Keratinocyte (primary cell): ENCODE results near the gene LAMA3. TPM values are rescaled to one million over a fixed set of nuclear protein-coding genes. Genes with fewer than 3 reads are reported as not detected.

Experiments used
- DNase-seq: peaks from one replicate; pipeline ENCODE4 v3.0.0-alpha.2; 2011; ENCODE audit warnings: low read depth, missing footprints, low spot score
- FAIRE-seq: peaks from 2 replicates; lab custom pipeline; 2011; peaks lifted over from hg19 to GRCh38; lab: Jason Lieb, UNC
- H2AFZ ChIP-seq: 2 replicates; pipeline ENCODE4 v1.6.0; 2012; ENCODE audit warnings: low read length, control low read depth, inconsistent platforms; ENCODE audit not compliant: control insufficient read depth
- H3K27ac ChIP-seq: 2 replicates; pipeline ENCODE4 v1.5.1; 2011; ENCODE audit warnings: low read length; ENCODE audit not compliant: control insufficient read depth, insufficient read depth
- H3K27me3 ChIP-seq: 3 replicates; pipeline ENCODE4 v1.6.0; 2011; ENCODE audit warnings: low read length; ENCODE audit not compliant: control insufficient read depth, insufficient read depth; ENCODE audit errors: extremely low read depth
- H3K36me3 ChIP-seq, 2 experiments: 2 replicates in 1 of 2; 3 replicates in 1 of 2; pipeline ENCODE4 v1.5.1; 2011; ENCODE audit warnings: low read length in 2 of 2, mild to moderate bottlenecking in 1 of 2; ENCODE audit not compliant: control insufficient read depth in 2 of 2, insufficient read depth in 2 of 2; ENCODE audit errors: extremely low read depth in 1 of 2
- H3K4me1 ChIP-seq: 3 replicates; pipeline ENCODE4 v1.5.1; 2011; ENCODE audit warnings: low read length; ENCODE audit not compliant: control insufficient read depth, insufficient read depth; ENCODE audit errors: extremely low read depth
- H3K4me2 ChIP-seq: 3 replicates; pipeline ENCODE4 v1.6.0; 2011; ENCODE audit warnings: low read depth, low read length; ENCODE audit not compliant: control insufficient read depth, insufficient read depth; ENCODE audit errors: extremely low read depth
- H3K4me3 ChIP-seq, 3 experiments: fragments of 200-600 bp in 1 of 3; sonication (generic) in 1 of 3; 2 replicates in 2 of 3; 3 replicates in 1 of 3; pipeline ENCODE4 v1.5.1; 2011 to 2016; ENCODE audit warnings: low read length in 3 of 3, mild to moderate bottlenecking in 3 of 3, control low read depth in 2 of 3, inconsistent platforms in 1 of 3, low read depth in 1 of 3, mixed read lengths in 1 of 3, mixed run types in 1 of 3, moderate library complexity in 1 of 3; ENCODE audit not compliant: control insufficient read depth in 2 of 3, insufficient read depth in 2 of 3; ENCODE audit errors: extremely low read depth in 1 of 3
- H3K79me2 ChIP-seq: 2 replicates; pipeline ENCODE4 v1.6.0; 2012; ENCODE audit warnings: low read length; ENCODE audit not compliant: control insufficient read depth, insufficient read depth
- H3K9ac ChIP-seq: 3 replicates; pipeline ENCODE4 v1.6.0; 2011; ENCODE audit warnings: low read length; ENCODE audit not compliant: control insufficient read depth, insufficient read depth; ENCODE audit errors: extremely low read depth
- H3K9me1 ChIP-seq: 3 replicates; pipeline ENCODE4 v1.6.0; 2011; ENCODE audit warnings: low read length; ENCODE audit not compliant: control insufficient read depth, insufficient read depth; ENCODE audit errors: extremely low read depth
- H3K9me3 ChIP-seq: 2 replicates; pipeline ENCODE4 v1.5.1; 2012; ENCODE audit warnings: low read depth, low read length; ENCODE audit not compliant: control insufficient read depth
- H4K20me1 ChIP-seq: 3 replicates; pipeline ENCODE4 v1.6.0; 2011; ENCODE audit warnings: low read length; ENCODE audit not compliant: control insufficient read depth, insufficient read depth; ENCODE audit errors: extremely low read depth
- EZH2 ChIP-seq: IDR thresholded peaks from one replicate; pipeline ENCODE4 v1.6.1; 2012; ENCODE audit warnings: inconsistent platforms, mild to moderate bottlenecking, low read length, moderate library complexity
- dilution Hi-C: fragments of 300-500 bp; cut with MboI; formaldehyde crosslinking; loops from one replicate; pipeline ENCODE4 v1.7.0; 2020; ENCODE audit warnings: low sequenced_read_pairs; ENCODE audit not compliant: extremely low pct_ligation_motif_present
- polyA plus RNA-seq, 5 experiments: library from polyadenylated mRNA; depleted of rRNA in 3 of 5; stranded (reverse) in 3 of 5; stranded (forward) in 1 of 5; unstranded in 1 of 5; fragments of >200 nt; gene quantifications; 1 replicate in 1 of 5; 2 replicates in 3 of 5; 3 replicates in 1 of 5; pipeline versions ENCODE4 v1.2.1 to v1.2.3, GENCODE V29; 2011 to 2012; ENCODE audit warnings: missing spikeins in 2 of 5, low read depth in 1 of 5, low replicate concordance in 1 of 5
- TF ChIP-seq, protein P1 (sequence below), 3 experiments: IDR thresholded peaks in 1 of 3; conservative IDR thresholded peaks in 1 of 3; optimal IDR thresholded peaks in 1 of 3; 2 replicates in 2 of 3; 3 replicates in 1 of 3; pipeline versions ENCODE3 to v1.5.1; 2011; ENCODE audit warnings: low read length in 3 of 3, mild to moderate bottlenecking in 3 of 3, moderate library complexity in 2 of 3, control low read depth in 1 of 3, inconsistent platforms in 1 of 3; ENCODE audit not compliant: insufficient read depth in 2 of 3; ENCODE audit errors: extremely low read depth in 1 of 3

Gene LAMA3
- polyA plus RNA-seq, 1 donor (not counting 4 experiments of a cell fraction or from before 2014, with no cell fraction given) = 1,944 TPM

DNA sequence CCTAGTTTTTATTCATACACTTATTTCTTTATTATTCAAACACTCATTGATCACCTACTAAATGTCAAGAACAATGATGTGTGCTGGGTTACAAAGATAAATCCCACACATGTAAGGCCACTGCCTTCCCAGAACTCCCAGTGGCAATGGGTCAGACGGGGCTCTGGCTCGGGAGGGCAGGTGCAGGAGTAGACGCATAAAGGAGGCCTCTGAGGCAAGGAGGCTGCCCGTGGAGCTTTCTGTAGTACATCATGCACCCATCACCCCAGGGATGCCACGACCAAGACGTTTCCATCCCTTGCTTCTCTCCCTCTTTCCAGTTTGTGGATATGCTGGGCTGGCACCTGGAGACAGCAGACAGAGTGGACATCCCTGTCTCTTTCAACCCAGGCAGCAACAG is 172.1 kb downstream of the LAMA3 start:
- Histone ChIP-seq H3K27ac (peak overlapping the region; percentile 73), H3K79me2 (no peaks in the 10 kb centered on the region), H3K4me3 (no peak overlapping the region), H2AFZ (peak overlapping the region; percentile 12), H3K9me3 (no peaks in the 10 kb centered on the region), H3K9me1 (no peaks in the 10 kb centered on the region), H4K20me1 (no peaks in the 10 kb centered on the region), H3K4me2 (peak overlapping the region; percentile 58), H3K27me3 (no peaks in the 10 kb centered on the region), H3K36me3 (peaks cover 0 to 18% of the 10 kb centered on the region in 2 experiments), H3K9ac (peak overlapping the region; percentile 24), H3K4me1 (peaks cover 26% of the 10 kb centered on the region)
- FAIRE-seq (no peak), DNase-seq (no peak)
- TF ChIP-seq EZH2 = no peak
- TF ChIP-seq, protein P1, sequence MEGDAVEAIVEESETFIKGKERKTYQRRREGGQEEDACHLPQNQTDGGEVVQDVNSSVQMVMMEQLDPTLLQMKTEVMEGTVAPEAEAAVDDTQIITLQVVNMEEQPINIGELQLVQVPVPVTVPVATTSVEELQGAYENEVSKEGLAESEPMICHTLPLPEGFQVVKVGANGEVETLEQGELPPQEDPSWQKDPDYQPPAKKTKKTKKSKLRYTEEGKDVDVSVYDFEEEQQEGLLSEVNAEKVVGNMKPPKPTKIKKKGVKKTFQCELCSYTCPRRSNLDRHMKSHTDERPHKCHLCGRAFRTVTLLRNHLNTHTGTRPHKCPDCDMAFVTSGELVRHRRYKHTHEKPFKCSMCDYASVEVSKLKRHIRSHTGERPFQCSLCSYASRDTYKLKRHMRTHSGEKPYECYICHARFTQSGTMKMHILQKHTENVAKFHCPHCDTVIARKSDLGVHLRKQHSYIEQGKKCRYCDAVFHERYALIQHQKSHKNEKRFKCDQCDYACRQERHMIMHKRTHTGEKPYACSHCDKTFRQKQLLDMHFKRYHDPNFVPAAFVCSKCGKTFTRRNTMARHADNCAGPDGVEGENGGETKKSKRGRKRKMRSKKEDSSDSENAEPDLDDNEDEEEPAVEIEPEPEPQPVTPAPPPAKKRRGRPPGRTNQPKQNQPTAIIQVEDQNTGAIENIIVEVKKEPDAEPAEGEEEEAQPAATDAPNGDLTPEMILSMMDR (optimal IDR thresholded peaks at IDR 0.05 in 1 of 3, IDR thresholded peaks at IDR 0.05 in 1 of 3, conservative IDR thresholded peaks at IDR 0.05 in 1 of 3; ENCODE audit: extremely low read depth in 1 of 3, insufficient read depth in 2 of 3, low read length in 3 of 3) = no peak
- dilution Hi-C loops = no loop called here

DNA sequence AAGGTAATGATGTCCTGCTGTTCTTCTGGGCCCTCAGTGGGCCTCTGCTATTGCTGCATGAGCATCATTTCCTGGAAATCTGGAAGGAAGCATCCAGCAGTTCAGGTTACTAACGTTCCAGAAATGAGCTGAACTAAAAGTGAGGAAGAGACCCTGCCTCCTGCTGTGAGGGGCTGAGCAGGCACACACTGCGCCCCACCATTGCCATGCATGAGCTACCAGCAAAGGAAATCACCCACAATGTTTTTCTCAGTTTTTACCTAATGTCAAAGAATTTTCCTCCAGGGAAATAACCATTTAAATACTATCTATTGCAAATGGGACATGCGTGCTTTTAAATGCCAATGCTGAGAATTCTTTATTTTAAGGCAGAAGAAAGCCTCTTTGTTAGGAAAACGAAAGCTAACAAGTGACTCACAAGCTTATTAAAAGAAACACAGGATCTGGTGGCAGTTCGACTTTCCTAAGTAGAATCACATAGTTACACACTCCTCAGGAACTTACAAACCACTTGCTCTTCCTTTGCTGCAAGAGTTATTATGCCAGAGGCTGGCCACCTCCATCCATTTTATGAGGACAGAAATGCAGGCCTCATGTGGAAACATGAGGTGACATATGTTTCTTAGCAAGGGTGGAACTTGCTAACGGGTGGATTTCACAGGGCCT is 172.7 kb downstream of the LAMA3 start:
- Histone ChIP-seq H4K20me1 (no peaks in the 10 kb centered on the region), H2AFZ (peak overlapping the region; percentile 36), H3K27ac (peak overlapping the region; percentile 73), H3K4me3 (no peak overlapping the region), H3K4me2 (peak overlapping the region; percentile 58), H3K9me1 (no peaks in the 10 kb centered on the region), H3K4me1 (peaks cover 20% of the 10 kb centered on the region), H3K27me3 (no peaks in the 10 kb centered on the region), H3K9ac (peak overlapping the region; percentile 56), H3K36me3 (peaks cover 0 to 18% of the 10 kb centered on the region in 2 experiments), H3K79me2 (no peaks in the 10 kb centered on the region), H3K9me3 (no peaks in the 10 kb centered on the region)
- TF ChIP-seq, protein P1 (optimal IDR thresholded peaks at IDR 0.05 in 1 of 3, IDR thresholded peaks at IDR 0.05 in 1 of 3, conservative IDR thresholded peaks at IDR 0.05 in 1 of 3; ENCODE audit: extremely low read depth in 1 of 3, insufficient read depth in 2 of 3, low read length in 3 of 3) = no peak
- no peak for TF ChIP-seq EZH2
- DNase-seq (peak; percentile 38), FAIRE-seq (peak; percentile 81)
- dilution Hi-C loops = no loop called here
